PC-9 (cell line): Measurements from ENCODE around the gene ZSCAN12. TPM values are rescaled to one million over a fixed set of nuclear protein-coding genes. Genes with fewer than 3 reads are reported as not detected.
A peak's percentile ranks its signal among the peaks of the same experiment; 100 is the strongest.
"Not testable (repeated sequence)": the region's sequence is repeated elsewhere in the genome, so short reads cannot be mapped to it uniquely, and the experiment has no call there.

Source experiments
- Bru-seq: library from RNA; stranded (reverse); fragments of 400-500 nt; gene quantifications from one replicate; lab custom pipeline; 2021; lab: Mats Ljungman, UMichigan
- BruChase-seq, 2 experiments: library from RNA; stranded (reverse); fragments of 400-500 nt; gene quantifications; one replicate each; lab custom pipeline; 2021; lab: Mats Ljungman, UMichigan
- BruUV-seq: library from RNA; stranded (reverse); fragments of 400-500 nt; replicated peaks from 2 replicates; lab custom pipeline; 2021; lab: Mats Ljungman, UMichigan
- CTCF ChIA-PET: fragments of 300-600 bp; sonication (Branson Sonifier 250); formaldehyde crosslinking; loops from one replicate; lab custom pipeline; 2022; ENCODE audit warnings: antibody characterized with exemption; lab: Charles Lee
- POLR2A ChIA-PET: fragments of 300-600 bp; sonication (Branson Sonifier 250); formaldehyde crosslinking; loops from one replicate; lab custom pipeline; 2022; ENCODE audit warnings: antibody characterized with exemption; ENCODE audit not compliant: unreplicated experiment; lab: Charles Lee
- DNase-seq, 2 experiments: peaks; one replicate each; pipeline versions ENCODE4 v3.0.0 to v3.0.0-alpha.2; 2015 to 2022; ENCODE audit warnings: mixed read lengths in 1 of 2
- H2AFZ ChIP-seq: fragments of 200-600 bp; sonication (generic); 2 replicates; pipeline ENCODE4 v1.8.1; 2017; ENCODE audit warnings: antibody characterized with exemption
- H3F3A ChIP-seq: fragments of 200-600 bp; sonication (generic); 2 replicates; pipeline ENCODE4 v1.8.1; 2017; ENCODE audit warnings: antibody characterized with exemption, mild to moderate bottlenecking, low read depth; ENCODE audit not compliant: insufficient read depth
- H3K27ac ChIP-seq: fragments of 200-600 bp; sonication (generic); 2 replicates; pipeline ENCODE4 v1.6.1; 2016; ENCODE audit warnings: mixed run types
- H3K27me3 ChIP-seq: fragments of 200-600 bp; sonication (generic); 2 replicates; pipeline ENCODE4 v1.6.1; 2016; ENCODE audit warnings: low read depth, mixed run types; ENCODE audit not compliant: insufficient read depth
- H3K36me3 ChIP-seq: fragments of 200-600 bp; sonication (generic); 2 replicates; pipeline ENCODE4 v1.6.1; 2016; ENCODE audit warnings: low read depth, mixed run types
- H3K4me1 ChIP-seq: fragments of 200-600 bp; sonication (generic); replicated peaks from 2 replicates; pipeline ENCODE4 v1.6.1; 2016; ENCODE audit warnings: mixed run types; ENCODE audit not compliant: insufficient read depth
- H3K4me2 ChIP-seq: fragments of 200-600 bp; sonication (generic); 2 replicates; pipeline ENCODE4 v1.6.1; 2017; ENCODE audit warnings: mixed run types
- H3K4me3 ChIP-seq: fragments of 200-600 bp; sonication (generic); 2 replicates; pipeline ENCODE4 v1.6.1; 2016; ENCODE audit warnings: mixed run types
- H3K79me2 ChIP-seq: fragments of 200-600 bp; sonication (generic); 2 replicates; pipeline ENCODE4 v1.6.1; 2017; ENCODE audit warnings: low read depth, mixed run types
- H3K9me2 ChIP-seq: fragments of 200-600 bp; sonication (generic); 2 replicates; pipeline ENCODE4 v1.8.1; 2017; ENCODE audit warnings: mild to moderate bottlenecking; ENCODE audit not compliant: insufficient read depth
- H3K9me3 ChIP-seq: fragments of 200-600 bp; sonication (generic); 2 replicates; pipeline ENCODE4 v1.8.1; 2016; ENCODE audit warnings: low read depth; ENCODE audit not compliant: insufficient read depth
- H4K20me1 ChIP-seq: fragments of 200-600 bp; sonication (generic); 2 replicates; pipeline ENCODE4 v1.8.1; 2017; ENCODE audit not compliant: insufficient read depth
- EZH2 ChIP-seq: fragments of 200-600 bp; sonication (generic); IDR thresholded peaks from 2 replicates; pipeline ENCODE4 v1.8.0; 2017; ENCODE audit warnings: antibody characterized with exemption, low read depth
- intact Hi-C: fragments of 100-400 bp; cut with micrococcal nuclease; formaldehyde crosslinking; loops from one replicate; pipeline ENCODE4 v1.10.0; 2022; ENCODE audit not compliant: unreplicated experiment
- long read RNA-seq: library from polyadenylated mRNA; stranded (forward); transcript quantifications from one replicate; pipeline ENCODE4 v2.0.0, GENCODE V29; 2022
- total RNA-seq: library from RNA; stranded (reverse); gene quantifications from 2 replicates; pipeline ENCODE4 v1.2.3, GENCODE V29; 2021
- TF ChIP-seq, protein P1 (sequence below): fragments of 200-600 bp; sonication (generic); conservative IDR thresholded peaks from 2 replicates; pipeline ENCODE4 v1.6.1; 2017; ENCODE audit warnings: mixed run types, antibody characterized with exemption, mild to moderate bottlenecking, moderate library complexity

ZSCAN12 gene
- total RNA-seq (10.9 and 11.2 TPM in 2 replicates), Bru-seq, nascent RNA (percentile 86 among the genes with signal in this experiment), BruChase-seq, experiment 1, labeled RNA remaining after a 2-hour chase (percentile 88 among the genes with signal in this experiment), BruChase-seq, experiment 2, labeled RNA remaining after a 6-hour chase (percentile 78 among the genes with signal in this experiment)
- long read RNA-seq, partial matches to known transcripts: 4 of 11 reads
- long read RNA-seq, other reads (novel, unspliced or antisense): 6 of 11 reads

- peak within 1 kb of the TSS; percentile 97 for H2AFZ ChIP-seq
- H3K4me2 ChIP-seq: peak within 1 kb of the TSS; percentile 81
- no peaks in the 10 kb centered on the region for H3K27me3 ChIP-seq
- peaks cover 44% of the 10 kb centered on the region for H3K79me2 ChIP-seq
- peak within 1 kb of the TSS; percentile 74 for H3K4me3 ChIP-seq
- TF ChIP-seq, protein P1, sequence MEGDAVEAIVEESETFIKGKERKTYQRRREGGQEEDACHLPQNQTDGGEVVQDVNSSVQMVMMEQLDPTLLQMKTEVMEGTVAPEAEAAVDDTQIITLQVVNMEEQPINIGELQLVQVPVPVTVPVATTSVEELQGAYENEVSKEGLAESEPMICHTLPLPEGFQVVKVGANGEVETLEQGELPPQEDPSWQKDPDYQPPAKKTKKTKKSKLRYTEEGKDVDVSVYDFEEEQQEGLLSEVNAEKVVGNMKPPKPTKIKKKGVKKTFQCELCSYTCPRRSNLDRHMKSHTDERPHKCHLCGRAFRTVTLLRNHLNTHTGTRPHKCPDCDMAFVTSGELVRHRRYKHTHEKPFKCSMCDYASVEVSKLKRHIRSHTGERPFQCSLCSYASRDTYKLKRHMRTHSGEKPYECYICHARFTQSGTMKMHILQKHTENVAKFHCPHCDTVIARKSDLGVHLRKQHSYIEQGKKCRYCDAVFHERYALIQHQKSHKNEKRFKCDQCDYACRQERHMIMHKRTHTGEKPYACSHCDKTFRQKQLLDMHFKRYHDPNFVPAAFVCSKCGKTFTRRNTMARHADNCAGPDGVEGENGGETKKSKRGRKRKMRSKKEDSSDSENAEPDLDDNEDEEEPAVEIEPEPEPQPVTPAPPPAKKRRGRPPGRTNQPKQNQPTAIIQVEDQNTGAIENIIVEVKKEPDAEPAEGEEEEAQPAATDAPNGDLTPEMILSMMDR: peak; percentile 43
- no peak for TF ChIP-seq EZH2
- no peaks in the 10 kb centered on the region for H3K9me2 ChIP-seq
- no peaks in the 10 kb centered on the region for H4K20me1 ChIP-seq
- peaks cover 9% of the 10 kb centered on the region; the same call in 1 of the 2 replicates for H3F3A ChIP-seq
- H3K36me3 ChIP-seq: 0 out of 2 replicates have a peak, but pooled peaks cover 6% of the 10 kb centered on the region
- intact Hi-C loops: loop anchor here (1.0 to 5.0 kb wide), 5 partner anchors 16 to 262 kb away; partner anchors contain the start of gene ZSCAN23
- peaks cover 30% of the 10 kb centered on the region for H3K4me1 ChIP-seq
- BruUV-seq: TSS peak; percentile 49
- CTCF ChIA-PET: interaction anchor here (1.0 kb wide), 1 partner anchor 45 kb away, joined by 5 read pairs; no protein-coding TSS in a partner anchor
- peak within 1 kb of the TSS; percentile 43 for H3K27ac ChIP-seq
- POLR2A ChIA-PET: interaction anchor here (0.7 to 1.1 kb wide), 2 partner anchors 258 to 587 kb away, joined by 4 to 10 read pairs; partner anchors contain the start of gene ZKSCAN8
- no peaks in the 10 kb centered on the region for H3K9me3 ChIP-seq
- peak; percentile 75 to 84 for DNase-seq
Observed at GRCh38 chr6:28399350-28400121, at the start of gene ZSCAN12. Gene ZSCAN12, minus strand, starts transcription at chr6:28399747. Its CDS starts 1,342 bp downstream, at chr6:28398405.

DNA sequence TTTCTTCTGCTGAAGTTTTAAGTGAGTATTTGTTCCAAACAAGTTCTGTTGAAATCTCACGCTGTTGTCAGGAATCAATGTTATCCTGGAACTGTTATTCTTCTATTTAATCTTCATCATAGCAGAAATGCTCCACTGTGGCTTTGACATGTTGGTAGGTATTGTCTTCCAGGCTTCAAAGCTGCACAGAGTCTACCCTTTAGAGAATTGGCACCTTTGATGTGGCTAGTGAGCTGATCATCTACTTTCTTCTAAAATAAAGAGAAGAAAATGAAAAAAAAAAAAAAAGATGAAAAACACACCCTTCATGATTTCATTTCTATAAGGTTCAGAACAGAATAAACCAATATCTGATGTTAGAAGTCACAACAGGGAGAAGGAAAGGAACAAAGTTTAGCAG, 49.5 kb upstream of the ZSCAN12 start:
- H3K79me2 ChIP-seq: no peaks in the 10 kb centered on the region
- POLR2A ChIA-PET: no interaction called here
- no peak overlapping the region for H3K4me3 ChIP-seq
- H3K4me2 ChIP-seq: no peak overlapping the region
- no peaks in the 10 kb centered on the region for H3K4me1 ChIP-seq
- no peak for DNase-seq
- no peaks in the 10 kb centered on the region for H4K20me1 ChIP-seq
- no peaks in the 10 kb centered on the region for H3K36me3 ChIP-seq
- no peak for TF ChIP-seq EZH2
- TF ChIP-seq, protein P1: no peak
- BruUV-seq: no TSS peak
- no peaks in the 10 kb centered on the region for H3K9me3 ChIP-seq
- H3F3A ChIP-seq: no peaks in the 10 kb centered on the region
- no peak overlapping the region for H2AFZ ChIP-seq
- intact Hi-C loops: loop anchor here (5.0 kb wide), 1 partner anchor 38 kb away; no protein-coding TSS in a partner anchor
- H3K27ac ChIP-seq: no peak overlapping the region
- H3K9me2 ChIP-seq: no peaks in the 10 kb centered on the region
- 0 out of 2 replicates have a peak, but pooled peaks cover 5% of the 10 kb centered on the region for H3K27me3 ChIP-seq
- CTCF ChIA-PET: interaction anchor here (0.6 to 0.7 kb wide), 2 partner anchors 28 to 1245 kb away, joined by 5 to 10 read pairs; no protein-coding TSS in a partner anchor

GRCh38 chr6:28447512-28447906, 48.0 kb upstream of the ZSCAN12 start:
- BruUV-seq, H3K4me3 ChIP-seq: not testable (repeated sequence)

More at GRCh38 chr6:28447512-28447906, 48.0 kb upstream of the ZSCAN12 start:
- H4K20me1 ChIP-seq, H3K27me3 ChIP-seq, DNase-seq, CTCF ChIA-PET, H3K4me1 ChIP-seq, H3K9me3 ChIP-seq, H3K36me3 ChIP-seq, POLR2A ChIA-PET, H3K79me2 ChIP-seq, H2AFZ ChIP-seq, H3K4me2 ChIP-seq, H3K9me2 ChIP-seq, H3F3A ChIP-seq, H3K27ac ChIP-seq: not testable (repeated sequence)
- intact Hi-C loops: loop anchor here (5.0 kb wide), 1 partner anchor 40 kb away; no protein-coding TSS in a partner anchor
